H1 (cell line): ENCODE data around the gene EPHB1. TPM values are rescaled to one million over a fixed set of nuclear protein-coding genes. Genes with fewer than 3 reads are reported as not detected.

ENCODE experiments used
- CBX5 ChIP-seq: fragments of 300-800, 300-1000 bp; sonication (generic); IDR thresholded peaks from 2 replicates; pipeline ENCODE4 v1.7.1; 2016; ENCODE audit warnings: antibody characterized with exemption, low read length, low read depth
- CEBPB ChIP-seq: IDR thresholded peaks from 2 replicates; pipeline ENCODE4 v1.6.1; 2012; ENCODE audit warnings: low read depth, low read length
- FOSL1 ChIP-seq: IDR thresholded peaks from 2 replicates; pipeline ENCODE4 v1.6.1; 2011; ENCODE audit warnings: mild to moderate bottlenecking, low read depth, low read length, moderate library complexity; ENCODE audit not compliant: insufficient read depth
- GTF2F1 ChIP-seq: IDR thresholded peaks from 2 replicates; pipeline ENCODE4 v1.6.1; 2012; ENCODE audit warnings: low read depth, low read length, improper control_type of control experiment, borderline replicate concordance
- JUN ChIP-seq: IDR thresholded peaks from 2 replicates; pipeline ENCODE4 v1.6.1; 2011; ENCODE audit warnings: low read depth, mild to moderate bottlenecking, improper control_type of control experiment, low read length
- RXRA ChIP-seq: IDR thresholded peaks from 2 replicates; pipeline ENCODE4 v1.6.1; 2011; ENCODE audit warnings: low read depth, mild to moderate bottlenecking, low read length, moderate library complexity; ENCODE audit not compliant: insufficient read depth
- SRF ChIP-seq: IDR thresholded peaks from 2 replicates; pipeline ENCODE4 v1.6.1; 2011; ENCODE audit warnings: mild to moderate bottlenecking, low read depth, low read length, moderate library complexity
- polyA plus RNA-seq, 7 experiments: library from polyadenylated mRNA; depleted of rRNA in 3 of 7; stranded (reverse) in 5 of 7; unstranded in 2 of 7; fragments of >200 nt in 5 of 7; fragments of 200-250 nt in 2 of 7; gene quantifications; 1 replicate in 5 of 7; 2 replicates in 1 of 7; 4 replicates in 1 of 7; pipeline versions ENCODE4 v1.2.1 to v1.2.3, GENCODE V29; 2011 to 2013; ENCODE audit warnings: missing spikeins in 2 of 7, mixed read lengths in 2 of 7
- total RNA-seq: library from RNA; stranded (reverse); fragmentation: NEBNext Ultra II Directional; extraction: Animal tissue kit (Norgen Biotek cat#: 25700); gene quantifications from 2 replicates; pipeline ENCODE4 v1.2.1, GENCODE V29; 2021
- TF ChIP-seq, protein P1 (sequence below): fragments of 300-600 bp; sonication (generic); IDR thresholded peaks from 2 replicates; pipeline ENCODE4 v1.7.1; 2012; ENCODE audit warnings: low read length, moderate library complexity, mild to moderate bottlenecking, inconsistent platforms; ENCODE audit not compliant: insufficient replicate concordance

The EPHB1 gene
- total and polyA plus RNA-seq, 2 of the 8 experiments (the other 6 are each of a cell fraction or from before 2014, with no cell fraction given) = 3.5 to 5.9 TPM

DNA sequence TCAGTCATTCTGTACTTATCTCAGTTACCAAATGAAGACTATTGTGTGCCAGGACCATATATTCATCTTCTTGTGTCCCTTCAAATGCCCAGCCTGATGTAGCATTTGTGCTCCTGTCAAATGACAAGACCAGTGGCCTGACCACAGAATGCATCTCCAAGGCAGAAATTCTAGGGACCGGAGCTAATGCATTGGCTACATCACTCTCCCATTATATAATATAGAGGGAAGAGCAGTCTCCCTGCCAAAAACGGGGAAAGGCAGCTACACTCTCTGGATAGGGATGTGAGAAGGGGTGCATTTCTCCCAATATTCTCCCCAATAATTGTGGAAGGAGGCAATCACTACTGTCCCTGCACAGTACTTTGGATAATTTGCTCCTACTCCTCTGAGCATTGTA lies 312.0 kb downstream of the EPHB1 start (continued):
- TF ChIP-seq, protein P1, sequence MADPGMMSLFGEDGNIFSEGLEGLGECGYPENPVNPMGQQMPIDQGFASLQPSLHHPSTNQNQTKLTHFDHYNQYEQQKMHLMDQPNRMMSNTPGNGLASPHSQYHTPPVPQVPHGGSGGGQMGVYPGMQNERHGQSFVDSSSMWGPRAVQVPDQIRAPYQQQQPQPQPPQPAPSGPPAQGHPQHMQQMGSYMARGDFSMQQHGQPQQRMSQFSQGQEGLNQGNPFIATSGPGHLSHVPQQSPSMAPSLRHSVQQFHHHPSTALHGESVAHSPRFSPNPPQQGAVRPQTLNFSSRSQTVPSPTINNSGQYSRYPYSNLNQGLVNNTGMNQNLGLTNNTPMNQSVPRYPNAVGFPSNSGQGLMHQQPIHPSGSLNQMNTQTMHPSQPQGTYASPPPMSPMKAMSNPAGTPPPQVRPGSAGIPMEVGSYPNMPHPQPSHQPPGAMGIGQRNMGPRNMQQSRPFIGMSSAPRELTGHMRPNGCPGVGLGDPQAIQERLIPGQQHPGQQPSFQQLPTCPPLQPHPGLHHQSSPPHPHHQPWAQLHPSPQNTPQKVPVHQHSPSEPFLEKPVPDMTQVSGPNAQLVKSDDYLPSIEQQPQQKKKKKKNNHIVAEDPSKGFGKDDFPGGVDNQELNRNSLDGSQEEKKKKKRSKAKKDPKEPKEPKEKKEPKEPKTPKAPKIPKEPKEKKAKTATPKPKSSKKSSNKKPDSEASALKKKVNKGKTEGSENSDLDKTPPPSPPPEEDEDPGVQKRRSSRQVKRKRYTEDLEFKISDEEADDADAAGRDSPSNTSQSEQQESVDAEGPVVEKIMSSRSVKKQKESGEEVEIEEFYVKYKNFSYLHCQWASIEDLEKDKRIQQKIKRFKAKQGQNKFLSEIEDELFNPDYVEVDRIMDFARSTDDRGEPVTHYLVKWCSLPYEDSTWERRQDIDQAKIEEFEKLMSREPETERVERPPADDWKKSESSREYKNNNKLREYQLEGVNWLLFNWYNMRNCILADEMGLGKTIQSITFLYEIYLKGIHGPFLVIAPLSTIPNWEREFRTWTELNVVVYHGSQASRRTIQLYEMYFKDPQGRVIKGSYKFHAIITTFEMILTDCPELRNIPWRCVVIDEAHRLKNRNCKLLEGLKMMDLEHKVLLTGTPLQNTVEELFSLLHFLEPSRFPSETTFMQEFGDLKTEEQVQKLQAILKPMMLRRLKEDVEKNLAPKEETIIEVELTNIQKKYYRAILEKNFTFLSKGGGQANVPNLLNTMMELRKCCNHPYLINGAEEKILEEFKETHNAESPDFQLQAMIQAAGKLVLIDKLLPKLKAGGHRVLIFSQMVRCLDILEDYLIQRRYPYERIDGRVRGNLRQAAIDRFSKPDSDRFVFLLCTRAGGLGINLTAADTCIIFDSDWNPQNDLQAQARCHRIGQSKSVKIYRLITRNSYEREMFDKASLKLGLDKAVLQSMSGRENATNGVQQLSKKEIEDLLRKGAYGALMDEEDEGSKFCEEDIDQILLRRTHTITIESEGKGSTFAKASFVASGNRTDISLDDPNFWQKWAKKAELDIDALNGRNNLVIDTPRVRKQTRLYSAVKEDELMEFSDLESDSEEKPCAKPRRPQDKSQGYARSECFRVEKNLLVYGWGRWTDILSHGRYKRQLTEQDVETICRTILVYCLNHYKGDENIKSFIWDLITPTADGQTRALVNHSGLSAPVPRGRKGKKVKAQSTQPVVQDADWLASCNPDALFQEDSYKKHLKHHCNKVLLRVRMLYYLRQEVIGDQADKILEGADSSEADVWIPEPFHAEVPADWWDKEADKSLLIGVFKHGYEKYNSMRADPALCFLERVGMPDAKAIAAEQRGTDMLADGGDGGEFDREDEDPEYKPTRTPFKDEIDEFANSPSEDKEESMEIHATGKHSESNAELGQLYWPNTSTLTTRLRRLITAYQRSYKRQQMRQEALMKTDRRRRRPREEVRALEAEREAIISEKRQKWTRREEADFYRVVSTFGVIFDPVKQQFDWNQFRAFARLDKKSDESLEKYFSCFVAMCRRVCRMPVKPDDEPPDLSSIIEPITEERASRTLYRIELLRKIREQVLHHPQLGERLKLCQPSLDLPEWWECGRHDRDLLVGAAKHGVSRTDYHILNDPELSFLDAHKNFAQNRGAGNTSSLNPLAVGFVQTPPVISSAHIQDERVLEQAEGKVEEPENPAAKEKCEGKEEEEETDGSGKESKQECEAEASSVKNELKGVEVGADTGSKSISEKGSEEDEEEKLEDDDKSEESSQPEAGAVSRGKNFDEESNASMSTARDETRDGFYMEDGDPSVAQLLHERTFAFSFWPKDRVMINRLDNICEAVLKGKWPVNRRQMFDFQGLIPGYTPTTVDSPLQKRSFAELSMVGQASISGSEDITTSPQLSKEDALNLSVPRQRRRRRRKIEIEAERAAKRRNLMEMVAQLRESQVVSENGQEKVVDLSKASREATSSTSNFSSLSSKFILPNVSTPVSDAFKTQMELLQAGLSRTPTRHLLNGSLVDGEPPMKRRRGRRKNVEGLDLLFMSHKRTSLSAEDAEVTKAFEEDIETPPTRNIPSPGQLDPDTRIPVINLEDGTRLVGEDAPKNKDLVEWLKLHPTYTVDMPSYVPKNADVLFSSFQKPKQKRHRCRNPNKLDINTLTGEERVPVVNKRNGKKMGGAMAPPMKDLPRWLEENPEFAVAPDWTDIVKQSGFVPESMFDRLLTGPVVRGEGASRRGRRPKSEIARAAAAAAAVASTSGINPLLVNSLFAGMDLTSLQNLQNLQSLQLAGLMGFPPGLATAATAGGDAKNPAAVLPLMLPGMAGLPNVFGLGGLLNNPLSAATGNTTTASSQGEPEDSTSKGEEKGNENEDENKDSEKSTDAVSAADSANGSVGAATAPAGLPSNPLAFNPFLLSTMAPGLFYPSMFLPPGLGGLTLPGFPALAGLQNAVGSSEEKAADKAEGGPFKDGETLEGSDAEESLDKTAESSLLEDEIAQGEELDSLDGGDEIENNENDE = no peak
- no peak for TF ChIP-seq CBX5
- no peak for TF ChIP-seq GTF2F1
- TF ChIP-seq SRF = no peak
- TF ChIP-seq JUN = no peak
- no peak for TF ChIP-seq FOSL1
- no peak for TF ChIP-seq CEBPB
- TF ChIP-seq RXRA = no peak
